Heart left ventricle (tissue), 13 donors: ENCODE measurements around the gene AHR.

Source experiments
- POLR2A ChIP-seq, 2 donors: fragments of 450-650 bp; IDR thresholded peaks; one replicate each; pipeline ENCODE4 v1.6.1; 2017; ENCODE audit warnings: antibody characterized with exemption in 2 of 2, mild to moderate bottlenecking in 2 of 2, moderate library complexity in 2 of 2
- TF ChIP-seq, protein P1 (sequence below), 12 donors: fragments of 200-600 bp; sonication (generic) in 4 of 12; IDR thresholded peaks; one replicate each; pipeline versions ENCODE4 v1.5.0 to v1.8.0; 2018 to 2022; ENCODE audit warnings: antibody characterized with exemption in 12 of 12, mild to moderate bottlenecking in 5 of 12
- donor health status: ischemic (EF 13 %, LVEDD 7.1; RV severe dilation, severe dysfunction).
- donor health status: DM: no; HTN: yes; CAD: no.
- donor health status: DM: no; HTN: no; CAD: no.
- donor health status: ischemic (EF 25% LVEDD 6.9; RV normal size, moderate dysfunction).
- donor health status: ischemic (EF 25% LVEDD 5.7; RV mildly dilated, moderate dysfunction).
- donor health status: ischemic (EF 35%, LVEDD 5.7; RV mildly dilated, moderate dysfunction).
- donor health status: nonischemic (EF 11% LVEDD 7.7; RV severe dilation, severe dysfunction).
- donor health status: DM: yes; HTN: yes; CAD: no.
- donor health status: PGD.
- donor health status: ischemic (EF 29% LVEDD 5.4; RV normal size, mild dysfunction).
- donor health status: nonischemic (EF 23%, LVEDD 6.1; RV moderate dilation, normal function).

DNA sequence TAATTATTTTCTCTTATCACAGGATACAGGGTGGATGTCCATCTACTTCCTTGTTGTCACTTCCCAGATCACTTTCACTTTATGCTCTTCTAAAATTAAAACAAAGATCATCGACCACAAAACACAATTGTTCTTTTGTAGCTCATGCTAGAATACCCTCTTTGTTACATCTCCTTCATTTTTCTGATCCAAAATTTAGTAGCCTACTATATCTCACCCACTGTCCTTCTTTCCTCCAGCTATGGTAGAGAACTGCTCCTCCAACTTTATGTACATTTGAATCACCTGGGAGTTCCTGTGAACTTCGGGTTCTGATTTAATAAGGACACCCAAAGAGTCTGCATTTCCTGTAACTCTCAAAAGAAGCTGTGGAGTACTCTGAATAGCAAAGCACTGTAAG lies 1.2 kb upstream of the AHR start:
- no peak for TF ChIP-seq POLR2A (IDR thresholded peaks at IDR 0.05)
- TF ChIP-seq, protein P1, sequence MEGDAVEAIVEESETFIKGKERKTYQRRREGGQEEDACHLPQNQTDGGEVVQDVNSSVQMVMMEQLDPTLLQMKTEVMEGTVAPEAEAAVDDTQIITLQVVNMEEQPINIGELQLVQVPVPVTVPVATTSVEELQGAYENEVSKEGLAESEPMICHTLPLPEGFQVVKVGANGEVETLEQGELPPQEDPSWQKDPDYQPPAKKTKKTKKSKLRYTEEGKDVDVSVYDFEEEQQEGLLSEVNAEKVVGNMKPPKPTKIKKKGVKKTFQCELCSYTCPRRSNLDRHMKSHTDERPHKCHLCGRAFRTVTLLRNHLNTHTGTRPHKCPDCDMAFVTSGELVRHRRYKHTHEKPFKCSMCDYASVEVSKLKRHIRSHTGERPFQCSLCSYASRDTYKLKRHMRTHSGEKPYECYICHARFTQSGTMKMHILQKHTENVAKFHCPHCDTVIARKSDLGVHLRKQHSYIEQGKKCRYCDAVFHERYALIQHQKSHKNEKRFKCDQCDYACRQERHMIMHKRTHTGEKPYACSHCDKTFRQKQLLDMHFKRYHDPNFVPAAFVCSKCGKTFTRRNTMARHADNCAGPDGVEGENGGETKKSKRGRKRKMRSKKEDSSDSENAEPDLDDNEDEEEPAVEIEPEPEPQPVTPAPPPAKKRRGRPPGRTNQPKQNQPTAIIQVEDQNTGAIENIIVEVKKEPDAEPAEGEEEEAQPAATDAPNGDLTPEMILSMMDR (IDR thresholded peaks at IDR 0.05): no peak
